ENCODE data around the gene ZFP57.

- TF ChIP-seq CTCF (IDR thresholded peaks at IDR 0.05): no peak
- TF ChIP-seq POLR2AphosphoS5 (IDR thresholded peaks at IDR 0.05): no peak
These were observed 24.8 kb downstream of the ZFP57 start for GRCh38 chr6:29656157-29656556.
